RPMI8226 (cell line): Measurements from ENCODE around the gene MLANA.
"Not testable (repeated sequence)": the region's sequence is repeated elsewhere in the genome, so short reads cannot be mapped to it uniquely, and the experiment has no call there.

ENCODE experiments used
- DNase-seq: peaks from one replicate; pipeline ENCODE4 v3.0.0-alpha.2; 2015

MLANA gene

DNA sequence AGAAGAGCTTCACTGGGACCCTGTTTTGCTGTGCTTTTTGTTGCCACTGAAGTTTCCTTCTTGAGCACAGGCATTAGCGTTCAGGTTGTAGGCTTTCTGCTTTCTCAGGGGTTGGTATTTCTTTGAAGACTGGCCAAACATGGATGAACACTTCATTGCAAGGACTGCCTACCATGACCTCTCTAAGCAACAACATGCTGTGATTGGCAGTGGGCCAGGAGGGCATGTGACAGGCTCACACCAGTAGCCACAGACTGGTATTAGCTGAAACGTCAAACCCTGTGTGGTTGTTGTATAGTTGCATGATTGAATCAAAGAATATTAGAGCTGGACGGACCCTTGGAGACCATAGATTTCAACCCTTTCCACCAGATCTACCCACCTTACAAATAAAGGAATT is 20.0 kb upstream of the MLANA start:
- peak; percentile 68 for DNase-seq

GRCh38 chr9:5871785-5872184 is 18.9 kb upstream of the MLANA start:
- no peak for DNase-seq

- DNase-seq = no peak
These were observed 18.2 kb upstream of the MLANA start for GRCh38 chr9:5872511-5872910.

- no peak for DNase-seq
These were observed 17.2 kb upstream of the MLANA start for GRCh38 chr9:5873439-5873838.

DNA sequence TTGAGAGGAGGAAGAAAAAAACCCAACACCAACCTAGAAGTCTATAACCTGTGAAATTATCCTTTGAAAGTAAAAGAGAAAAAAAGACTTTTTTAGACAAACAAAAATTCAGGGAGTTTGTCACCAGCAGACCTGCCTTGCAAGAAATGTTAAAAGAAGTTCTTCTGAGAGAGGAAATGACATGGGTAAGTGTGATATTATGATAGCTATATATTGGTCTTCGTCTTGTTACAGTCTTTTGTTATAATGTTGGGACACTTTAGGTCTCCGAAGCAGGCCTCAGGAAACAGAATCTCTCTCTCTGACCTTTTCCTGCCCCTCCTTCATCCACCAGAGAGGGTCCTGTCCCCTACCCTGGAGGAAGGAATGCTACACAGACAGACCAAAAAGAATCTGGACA is 16.6 kb upstream of the MLANA start:
- DNase-seq = no peak

GRCh38 chr9:5876026-5876425 is 14.7 kb upstream of the MLANA start:
- DNase-seq = no peak

GRCh38 chr9:5876711-5877110 is 14.0 kb upstream of the MLANA start:
- no peak for DNase-seq

DNA sequence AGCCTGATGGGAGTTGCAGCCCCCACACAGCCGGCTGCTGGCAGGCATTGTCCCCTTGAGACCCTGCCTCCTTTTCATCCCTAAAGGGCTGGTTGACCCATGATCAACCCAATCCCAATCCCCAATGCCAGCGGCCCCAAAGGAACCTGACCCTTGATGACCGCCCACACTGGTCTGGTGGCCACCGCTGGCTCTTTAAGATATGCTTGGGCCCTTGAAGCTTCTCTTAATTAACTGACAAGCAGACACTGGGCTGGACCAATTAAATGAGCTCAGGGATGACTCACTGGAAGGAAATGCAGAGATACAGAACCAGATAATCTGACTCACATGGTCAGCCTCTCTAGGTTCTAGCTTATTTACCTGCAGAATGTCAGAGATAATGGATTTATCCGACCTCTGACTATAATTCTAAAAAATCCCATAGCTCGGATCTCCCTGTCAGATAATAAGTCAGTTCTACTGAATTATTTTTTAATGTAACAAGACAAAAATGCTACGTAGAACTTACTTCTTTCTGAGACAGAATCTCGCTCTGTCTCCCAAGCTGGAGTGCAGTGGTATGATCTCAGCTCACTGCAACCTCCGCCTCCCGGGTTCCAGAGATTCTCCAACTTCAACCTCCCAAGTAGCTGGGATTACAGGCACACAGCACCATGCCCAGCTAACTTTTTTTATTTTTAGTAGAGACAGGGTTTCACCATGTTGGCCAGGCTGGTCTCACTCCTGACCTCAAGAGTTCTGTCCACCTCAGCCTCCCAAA is 11.1 kb upstream of the MLANA start:
- no peak for DNase-seq

GRCh38 chr9:5882244-5883012 is 8.3 kb upstream of the MLANA start:
- DNase-seq = not testable (repeated sequence)

GRCh38 chr9:5884191-5884590 is 6.5 kb upstream of the MLANA start:
- no peak for DNase-seq

DNA sequence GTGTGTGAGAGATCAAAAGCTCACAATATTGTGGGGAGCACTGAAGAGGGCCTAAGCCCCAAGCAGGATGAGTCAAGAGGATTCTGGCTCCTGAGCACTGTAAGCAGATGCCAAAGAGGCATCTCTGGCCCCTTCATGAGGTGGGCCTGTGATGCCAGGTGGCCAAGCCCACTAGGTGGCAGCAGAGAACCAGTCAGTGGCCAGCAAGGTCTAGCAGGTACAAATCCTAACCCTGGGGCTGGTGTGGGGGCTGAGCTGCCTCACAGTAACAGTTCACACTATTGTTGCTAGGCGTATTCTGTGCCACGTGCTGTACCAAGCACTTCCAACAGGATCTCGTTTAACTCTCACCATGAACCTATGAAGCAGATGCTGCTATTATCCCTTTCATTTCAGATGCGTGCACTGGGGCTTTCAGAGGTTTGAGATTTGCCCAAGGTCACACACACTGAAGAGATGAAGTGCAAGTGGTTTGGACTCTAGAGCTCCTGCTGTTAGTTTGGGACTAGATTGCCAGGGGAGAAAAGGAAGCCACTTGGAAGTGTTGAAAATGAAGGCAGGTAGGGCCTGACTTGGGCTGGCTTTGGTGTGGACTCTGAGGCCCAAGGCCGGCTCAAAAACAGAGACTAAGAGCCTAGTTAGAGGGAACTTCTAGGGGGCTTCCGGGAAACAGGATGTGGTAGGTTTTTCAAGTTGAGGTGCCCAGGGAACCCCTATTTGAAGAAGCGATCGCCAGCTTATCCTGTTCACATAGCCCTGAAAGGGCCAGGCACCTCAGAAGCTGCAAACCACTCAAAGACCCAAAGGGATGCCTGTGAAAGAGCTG is 4.4 kb upstream of the MLANA start:
- DNase-seq = peak; percentile 75

DNA sequence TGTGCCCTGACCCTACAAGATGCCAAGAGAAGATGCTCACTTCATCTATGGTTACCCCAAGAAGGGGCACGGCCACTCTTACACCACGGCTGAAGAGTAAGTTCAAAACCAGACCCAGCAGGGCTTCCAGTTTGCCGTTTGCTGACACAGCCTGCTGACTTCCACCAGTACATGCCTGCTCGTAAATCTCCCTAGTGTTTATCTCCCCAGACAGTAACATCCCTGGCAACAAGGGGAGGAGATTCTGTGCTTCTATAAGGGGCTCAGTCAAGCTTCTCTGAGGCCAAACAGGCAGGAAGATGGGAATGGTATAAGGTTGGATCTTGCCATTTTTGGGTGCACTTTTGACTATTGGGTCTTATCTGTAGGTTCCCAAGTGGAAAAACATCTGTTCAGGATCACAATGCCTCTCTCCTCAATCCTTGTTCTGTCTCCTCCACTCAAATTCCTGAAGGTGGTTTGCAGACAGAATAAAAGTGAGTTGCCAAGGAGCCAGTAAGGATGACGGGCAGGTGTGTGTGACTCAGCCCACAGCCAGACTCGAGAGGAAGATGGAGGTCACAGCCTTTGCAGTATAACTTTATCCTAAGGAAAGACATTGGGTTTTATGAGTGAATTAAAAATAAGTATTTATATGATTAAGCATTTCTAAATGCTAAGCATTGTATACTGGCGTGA is 1.9 kb downstream of the MLANA start:
- no peak for DNase-seq

GRCh38 chr9:5893134-5893505 is 2.4 kb downstream of the MLANA start:
- no peak for DNase-seq

DNA sequence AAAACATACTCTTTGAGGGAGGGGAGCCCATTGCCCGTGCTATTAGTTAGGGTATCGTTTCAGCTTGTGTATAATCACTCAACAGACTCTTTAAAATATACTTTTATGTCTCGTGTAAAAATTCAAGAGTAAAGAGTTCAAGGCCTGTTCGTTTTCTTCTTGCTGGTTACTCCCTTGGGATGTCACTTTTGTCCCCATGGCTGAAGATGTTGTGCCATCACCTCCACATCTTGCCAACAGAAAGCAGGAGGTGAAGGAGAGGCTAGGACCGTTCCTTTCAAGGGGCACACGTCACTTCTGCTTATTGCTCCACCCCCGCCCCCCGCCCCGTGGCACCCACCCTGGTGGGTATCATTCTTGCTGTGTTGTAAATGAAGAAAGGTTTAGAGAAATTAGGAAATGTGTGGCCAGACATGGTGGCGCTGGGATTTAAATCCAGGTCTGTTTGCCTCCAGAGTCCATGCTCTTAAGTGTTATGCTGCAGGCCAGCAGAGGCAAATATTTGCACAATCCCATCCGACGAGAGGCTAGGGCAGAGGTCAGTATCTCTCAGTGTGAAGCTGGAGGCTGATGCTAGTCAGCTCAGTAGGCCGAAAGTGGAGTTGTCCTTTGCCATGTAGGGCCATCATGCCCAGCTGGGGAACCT is 3.0 kb downstream of the MLANA start:
- no peak for DNase-seq

- DNase-seq = no peak
These were observed 3.7 kb downstream of the MLANA start for GRCh38 chr9:5894237-5894959.

DNA sequence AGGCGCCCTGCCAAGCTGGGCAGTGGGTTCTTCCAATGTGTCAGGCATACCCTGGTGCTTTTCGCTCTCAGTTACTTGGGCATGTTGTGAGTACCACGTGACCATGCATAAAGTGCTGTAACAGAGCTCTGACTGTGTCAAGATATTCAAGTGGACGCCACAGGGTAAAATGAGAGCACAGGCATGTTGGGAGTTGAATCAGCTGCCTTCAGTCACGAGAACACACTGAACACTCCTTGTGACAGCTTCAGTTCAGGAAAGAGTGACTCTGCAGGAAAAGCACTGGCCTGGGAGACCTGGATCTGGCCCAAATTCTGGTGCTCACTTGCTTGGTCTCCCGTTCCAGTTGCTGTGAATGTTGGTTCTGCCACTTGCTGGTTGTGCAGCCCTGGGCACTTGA is 5.1 kb downstream of the MLANA start:
- no peak for DNase-seq

DNA sequence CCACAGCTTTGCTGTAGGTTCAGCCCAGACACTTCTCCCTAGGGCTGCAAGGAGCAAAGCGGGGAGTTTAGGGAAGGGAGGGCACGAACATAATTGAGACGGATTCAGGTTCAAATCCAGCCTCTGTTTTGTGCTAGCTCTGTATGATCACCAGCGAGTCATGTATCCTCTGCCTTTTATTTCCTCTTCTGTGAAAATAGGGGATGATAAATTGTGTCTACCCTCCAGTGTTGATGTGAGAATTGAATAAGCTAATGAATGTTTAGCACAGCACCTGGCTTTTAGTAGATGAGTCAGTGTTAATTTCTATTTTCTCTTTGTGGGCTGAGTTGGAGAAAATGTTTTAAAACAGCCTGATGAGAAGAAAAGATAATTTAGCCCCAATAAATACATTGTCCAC is 6.2 kb downstream of the MLANA start:
- no peak for DNase-seq

DNA sequence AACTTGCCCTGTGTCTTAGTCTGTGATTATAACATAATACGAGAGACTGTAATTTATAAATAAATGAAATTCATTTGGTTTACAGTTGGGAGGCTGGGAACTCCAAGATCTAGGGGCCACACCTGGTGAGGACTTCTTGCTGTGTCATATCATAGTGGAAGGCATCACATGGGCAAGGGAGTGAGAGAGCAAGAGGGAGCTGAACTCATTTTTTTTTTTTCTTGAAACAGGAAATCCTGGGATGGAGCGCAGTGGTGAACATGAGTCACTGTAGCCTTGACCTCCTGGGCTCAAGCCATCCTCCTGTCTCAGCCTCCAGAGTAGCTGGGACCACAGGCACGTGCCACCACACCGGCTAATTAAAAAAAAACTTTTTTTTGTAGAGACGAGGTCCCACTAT is 7.2 kb downstream of the MLANA start:
- no peak for DNase-seq

- no peak for DNase-seq
These were observed 8.6 kb downstream of the MLANA start for GRCh38 chr9:5899292-5899691.

GRCh38 chr9:5900622-5901021 is 9.9 kb downstream of the MLANA start:
- DNase-seq = no peak

DNA sequence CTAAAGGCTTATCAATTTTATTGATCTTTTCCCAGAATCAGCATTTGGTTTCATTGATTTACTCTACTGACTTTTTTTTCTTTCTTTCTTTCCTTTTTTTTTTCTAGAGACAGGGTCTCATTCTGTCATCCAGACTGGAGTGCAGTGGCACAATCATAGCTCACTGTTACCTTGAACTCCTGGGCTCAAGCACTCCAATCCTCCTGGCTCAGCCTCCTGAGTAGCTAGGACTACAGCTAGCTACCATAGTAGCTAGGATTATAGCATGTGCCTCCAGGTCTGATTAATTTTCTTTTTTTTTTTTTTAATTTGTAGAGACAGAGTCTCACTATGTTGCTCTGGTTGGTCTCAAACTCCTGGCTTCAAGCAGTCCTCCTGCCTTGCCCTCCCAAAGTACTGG is 11.7 kb downstream of the MLANA start:
- no peak for DNase-seq

DNA sequence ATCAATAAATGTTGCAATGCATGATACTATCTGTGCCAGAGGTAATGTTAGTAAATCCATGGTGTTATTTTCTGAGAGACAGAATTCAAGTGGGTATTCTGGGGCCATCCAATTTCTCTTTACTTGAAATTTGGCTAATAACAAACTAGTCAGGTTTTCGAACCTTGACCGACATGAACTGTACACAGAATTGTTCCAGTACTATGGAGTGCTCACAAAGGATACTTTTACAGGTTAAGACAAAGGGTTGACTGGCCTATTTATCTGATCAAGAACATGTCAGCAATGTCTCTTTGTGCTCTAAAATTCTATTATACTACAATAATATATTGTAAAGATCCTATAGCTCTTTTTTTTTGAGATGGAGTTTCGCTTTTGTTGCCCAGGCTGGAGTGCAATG is 18.2 kb downstream of the MLANA start:
- no peak for DNase-seq
